ENCODE measurements around the gene HOXD13.

HOXD13 gene

DNA sequence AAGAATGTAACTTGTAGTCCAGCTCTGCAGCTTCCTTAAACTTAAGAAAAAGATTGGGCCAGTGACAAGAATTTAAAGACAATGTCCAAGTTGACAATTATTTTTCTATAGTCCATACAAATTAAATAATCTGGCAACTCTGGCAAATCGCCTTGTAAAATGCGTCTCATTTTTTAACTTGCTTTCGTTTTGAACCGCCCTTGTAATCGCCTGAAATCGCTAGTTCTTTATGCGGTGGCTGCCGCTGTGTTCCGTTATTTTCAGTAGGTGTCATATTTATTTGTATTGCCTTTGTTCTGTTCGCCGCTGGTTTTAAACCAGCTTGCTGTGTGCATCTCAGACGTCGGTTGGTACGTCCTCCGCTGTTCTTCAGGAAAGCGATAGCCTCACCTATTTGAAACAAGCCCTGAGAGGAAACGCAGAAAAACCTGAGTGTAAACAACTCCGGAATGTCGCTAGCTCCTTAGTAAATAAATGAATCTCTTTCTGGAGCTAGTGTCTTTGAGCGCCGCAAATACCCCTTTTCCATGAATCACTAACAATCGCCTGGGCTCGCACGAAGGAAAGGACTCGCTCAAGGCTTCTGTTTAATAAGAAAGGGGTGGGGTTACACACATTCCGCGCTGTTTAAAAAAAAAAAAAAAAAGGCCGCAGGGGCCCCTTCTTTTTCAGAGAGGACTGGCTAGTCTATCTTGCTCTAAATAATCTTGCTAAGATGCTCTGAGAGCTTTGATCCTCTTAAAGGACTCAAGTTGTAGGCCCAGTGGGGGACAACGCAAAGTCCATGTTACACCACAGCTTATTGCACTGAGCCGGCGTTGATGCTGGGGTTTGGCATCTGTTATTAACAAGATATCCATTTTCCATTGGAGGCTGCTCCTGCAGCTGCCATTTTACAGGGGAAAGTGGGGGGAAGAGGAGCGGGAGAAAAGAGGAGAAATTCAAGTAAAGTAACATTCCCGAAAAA, 40.0 kb downstream of the HOXD13 start:
- no peak overlapping the region for H4K8ac ChIP-seq (ENCODE audit: low read depth, low read length)
- H3K18ac ChIP-seq (ENCODE audit: low read length), result no peak overlapping the region
- no peak overlapping the region for H2AK5ac ChIP-seq (ENCODE audit: low read length)
- peaks cover 89% of the 10 kb centered on the region for H3K27me3 ChIP-seq (ENCODE audit: insufficient read depth, low read length, poor library complexity)
- DNase-seq, result no peak
- H3K9ac ChIP-seq (ENCODE audit: low read length), result no peak overlapping the region
- no peak overlapping the region for H3K23ac ChIP-seq (ENCODE audit: low read length)
- H2BK5ac ChIP-seq (ENCODE audit: low read length), result no peak overlapping the region
- H3K56ac ChIP-seq (ENCODE audit: low read length), result no peak overlapping the region
- no peaks in the 10 kb centered on the region for H3K79me2 ChIP-seq (ENCODE audit: control insufficient read depth, insufficient read depth, low read length)
- WGBS (ENCODE audit: extremely low coverage, insufficient coverage, low lambda C conversion rate), result no CpG with 5 or more reads among the region's 33 CpGs
- H3K36me3 ChIP-seq (ENCODE audit: control insufficient read depth, insufficient read depth, low read length), result no peaks in the 10 kb centered on the region
- H2BK15ac ChIP-seq (replicated peaks; ENCODE audit: low read depth), result no peak overlapping the region
- H3K4me2 ChIP-seq (ENCODE audit: low read length), result no peak overlapping the region
- H4K5ac ChIP-seq (ENCODE audit: low read length), result no peak overlapping the region
- no peak overlapping the region for H3K4me3 ChIP-seq (ENCODE audit: low read length)
- no peaks in the 10 kb centered on the region for H3K79me1 ChIP-seq (ENCODE audit: low read length)
- no peak overlapping the region for H2BK120ac ChIP-seq (ENCODE audit: low read depth, low read length)
- no peaks in the 10 kb centered on the region for H3K4me1 ChIP-seq (ENCODE audit: control insufficient read depth, low read depth, low read length)
- no peak overlapping the region for H3K27ac ChIP-seq (ENCODE audit: low read depth, low read length)
- H3K4ac ChIP-seq (ENCODE audit: low read depth, low read length), result no peak overlapping the region

DNA sequence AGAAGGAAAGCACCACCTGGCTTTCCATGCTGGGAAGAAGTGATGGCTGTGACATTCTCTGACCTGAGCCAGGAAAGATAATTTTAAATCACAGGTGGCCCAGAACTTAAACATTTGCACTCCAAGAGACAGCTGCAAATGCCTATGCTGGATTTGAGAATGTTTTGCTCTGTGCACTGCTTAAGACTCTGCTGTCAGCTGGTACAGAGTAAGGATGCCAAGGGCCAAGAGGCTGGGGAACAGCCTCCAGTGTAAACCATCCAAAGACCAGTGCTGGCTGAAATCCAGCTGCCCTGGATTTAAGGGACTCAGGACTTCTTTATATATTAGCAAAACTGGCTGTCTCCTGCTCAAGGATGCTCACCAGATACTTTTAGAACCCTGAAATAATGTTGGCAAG, 40.9 kb downstream of the HOXD13 start:
- no peaks in the 10 kb centered on the region for H3K79me2 ChIP-seq (ENCODE audit: control insufficient read depth, insufficient read depth, low read length)
- no peak overlapping the region for H3K56ac ChIP-seq (ENCODE audit: low read length)
- H2BK120ac ChIP-seq (ENCODE audit: low read depth, low read length), result no peak overlapping the region
- no peak overlapping the region for H3K23ac ChIP-seq (ENCODE audit: low read length)
- no peak overlapping the region for H4K8ac ChIP-seq (ENCODE audit: low read depth, low read length)
- no peak overlapping the region for H3K4me2 ChIP-seq (ENCODE audit: low read length)
- no peak overlapping the region for H3K4me3 ChIP-seq (ENCODE audit: low read length)
- H2BK5ac ChIP-seq (ENCODE audit: low read length), result no peak overlapping the region
- no peak overlapping the region for H2BK15ac ChIP-seq (replicated peaks; ENCODE audit: low read depth)
- no peak overlapping the region for H2AK5ac ChIP-seq (ENCODE audit: low read length)
- H3K27me3 ChIP-seq (ENCODE audit: insufficient read depth, low read length, poor library complexity), result peaks cover 91% of the 10 kb centered on the region
- no peak overlapping the region for H3K27ac ChIP-seq (ENCODE audit: low read depth, low read length)
- no peaks in the 10 kb centered on the region for H3K4me1 ChIP-seq (ENCODE audit: control insufficient read depth, low read depth, low read length)
- H3K9ac ChIP-seq (ENCODE audit: low read length), result no peak overlapping the region
- no peaks in the 10 kb centered on the region for H3K36me3 ChIP-seq (ENCODE audit: control insufficient read depth, insufficient read depth, low read length)
- no peak overlapping the region for H3K18ac ChIP-seq (ENCODE audit: low read length)
- no peak overlapping the region for H4K5ac ChIP-seq (ENCODE audit: low read length)
- H3K79me1 ChIP-seq (ENCODE audit: low read length), result no peaks in the 10 kb centered on the region
- DNase-seq, result no peak
- no peak overlapping the region for H3K4ac ChIP-seq (ENCODE audit: low read depth, low read length)

DNA sequence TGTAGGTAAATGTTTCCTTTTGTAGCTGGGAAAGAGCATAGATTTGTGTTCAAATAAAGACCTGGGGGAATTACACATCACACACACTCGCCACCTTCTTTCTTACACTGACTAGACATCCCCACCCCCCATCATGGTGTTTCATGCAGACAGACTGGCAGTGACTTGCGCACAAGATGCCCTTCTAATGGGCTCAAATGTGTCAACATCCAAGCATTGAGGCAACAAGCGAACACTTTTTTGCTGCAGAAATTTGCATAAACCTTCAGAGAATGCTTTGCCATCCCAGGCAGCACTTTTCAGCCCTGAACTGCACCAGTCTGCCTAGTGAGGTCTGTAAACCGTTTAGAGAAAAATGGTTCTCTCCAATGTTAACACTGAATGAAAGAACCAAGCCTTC, 41.5 kb downstream of the HOXD13 start:
- Histone ChIP-seq H3K4me3 (ENCODE audit: low read length) (no peak overlapping the region), H3K4me2 (ENCODE audit: low read length) (no peak overlapping the region), H3K56ac (ENCODE audit: low read length) (no peak overlapping the region), H3K23ac (ENCODE audit: low read length) (no peak overlapping the region), H2BK5ac (ENCODE audit: low read length) (no peak overlapping the region), H2BK120ac (ENCODE audit: low read depth, low read length) (no peak overlapping the region), H3K27me3 (ENCODE audit: insufficient read depth, low read length, poor library complexity) (peaks cover 92% of the 10 kb centered on the region), H3K4me1 (ENCODE audit: control insufficient read depth, low read depth, low read length) (no peaks in the 10 kb centered on the region), H3K27ac (ENCODE audit: low read depth, low read length) (no peak overlapping the region), H2BK15ac (replicated peaks; ENCODE audit: low read depth) (no peak overlapping the region), H4K8ac (ENCODE audit: low read depth, low read length) (no peak overlapping the region), H4K5ac (ENCODE audit: low read length) (no peak overlapping the region), H3K79me2 (ENCODE audit: control insufficient read depth, insufficient read depth, low read length) (no peaks in the 10 kb centered on the region), H3K4ac (ENCODE audit: low read depth, low read length) (no peak overlapping the region), H3K18ac (ENCODE audit: low read length) (no peak overlapping the region), H2AK5ac (ENCODE audit: low read length) (no peak overlapping the region), H3K79me1 (ENCODE audit: low read length) (no peaks in the 10 kb centered on the region), H3K36me3 (ENCODE audit: control insufficient read depth, insufficient read depth, low read length) (no peaks in the 10 kb centered on the region), H3K9ac (ENCODE audit: low read length) (no peak overlapping the region)
- WGBS (ENCODE audit: extremely low coverage, insufficient coverage, low lambda C conversion rate), result no CpG with 5 or more reads among the region's 4 CpGs
- DNase-seq, result no peak

DNA sequence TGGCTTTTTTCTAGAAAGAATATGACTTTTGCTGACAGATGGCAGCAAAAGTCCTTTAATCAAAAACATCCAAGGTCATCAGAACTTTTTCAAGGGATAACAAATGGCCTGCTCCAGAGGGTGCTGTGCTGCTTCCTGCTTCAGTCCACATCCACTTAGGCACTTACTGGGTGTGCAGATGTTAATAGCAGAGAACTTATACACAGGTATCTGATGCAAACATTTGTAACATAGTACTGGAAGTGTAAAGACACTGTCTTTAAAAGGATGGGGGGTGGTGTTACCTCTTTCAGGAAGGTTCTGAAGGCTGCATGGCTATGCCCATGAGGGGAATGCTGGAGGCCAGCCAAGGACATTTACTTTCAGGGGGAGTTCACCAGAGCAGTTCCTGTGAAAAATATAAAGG, 42.5 kb downstream of the HOXD13 start:
- Histone ChIP-seq H3K4ac (ENCODE audit: low read depth, low read length) (no peak overlapping the region), H3K27ac (ENCODE audit: low read depth, low read length) (no peak overlapping the region), H3K9ac (ENCODE audit: low read length) (no peak overlapping the region), H4K5ac (ENCODE audit: low read length) (no peak overlapping the region), H3K4me1 (ENCODE audit: control insufficient read depth, low read depth, low read length) (no peaks in the 10 kb centered on the region), H3K4me2 (ENCODE audit: low read length) (no peak overlapping the region), H3K18ac (ENCODE audit: low read length) (no peak overlapping the region), H3K23ac (ENCODE audit: low read length) (no peak overlapping the region), H3K79me1 (ENCODE audit: low read length) (no peaks in the 10 kb centered on the region), H4K8ac (ENCODE audit: low read depth, low read length) (no peak overlapping the region), H3K79me2 (ENCODE audit: control insufficient read depth, insufficient read depth, low read length) (no peaks in the 10 kb centered on the region), H3K27me3 (ENCODE audit: insufficient read depth, low read length, poor library complexity) (peaks cover 91% of the 10 kb centered on the region), H2BK15ac (replicated peaks; ENCODE audit: low read depth) (no peak overlapping the region), H2BK5ac (ENCODE audit: low read length) (no peak overlapping the region), H3K56ac (ENCODE audit: low read length) (no peak overlapping the region), H2AK5ac (ENCODE audit: low read length) (no peak overlapping the region), H3K4me3 (ENCODE audit: low read length) (no peak overlapping the region), H3K36me3 (ENCODE audit: control insufficient read depth, insufficient read depth, low read length) (no peaks in the 10 kb centered on the region), H2BK120ac (ENCODE audit: low read depth, low read length) (no peak overlapping the region)
- DNase-seq, result peak; percentile 27

DNA sequence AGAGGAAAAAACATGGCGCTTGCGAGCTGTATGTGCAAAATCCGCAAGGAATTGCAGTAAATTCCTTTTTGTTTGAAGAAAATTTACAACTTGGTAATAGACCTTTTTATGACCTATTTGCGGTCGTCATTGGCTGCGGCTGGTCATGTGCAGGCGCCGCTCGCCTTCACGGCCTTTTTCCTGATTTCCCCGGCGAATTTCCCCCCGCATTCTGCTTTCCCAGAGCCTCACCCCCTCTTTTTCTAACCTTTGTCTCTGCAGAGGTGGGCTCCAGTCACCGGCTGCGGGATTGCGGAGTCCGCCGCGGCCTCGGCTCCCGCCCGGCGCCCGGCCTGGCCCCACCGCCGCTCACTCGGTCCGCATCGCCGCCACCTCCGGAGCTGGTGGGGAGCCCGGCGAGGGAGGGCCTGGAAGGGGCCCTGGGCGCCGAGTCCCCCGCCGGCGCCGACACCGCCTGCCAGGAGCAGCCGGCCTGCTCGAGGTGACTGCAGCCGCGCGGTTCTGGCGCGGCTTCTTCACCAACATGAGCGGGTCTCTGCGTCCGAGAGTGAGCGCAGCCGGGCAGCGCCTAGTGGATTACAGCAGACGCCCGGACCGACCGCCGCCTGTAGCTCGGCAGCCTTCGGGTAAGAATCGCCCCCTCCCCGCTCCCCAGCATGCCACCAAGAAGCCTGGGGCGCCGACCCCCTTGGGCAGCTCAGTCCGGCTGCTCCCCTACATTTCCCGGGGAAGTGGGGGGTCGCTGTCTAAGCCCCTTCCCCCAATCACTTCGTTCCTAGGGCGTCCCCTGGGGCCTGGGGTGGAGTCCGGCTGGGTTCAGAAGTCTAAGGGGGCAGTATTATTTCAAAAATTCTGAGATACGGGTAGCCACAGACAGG, 44.1 kb downstream of the HOXD13 start:
- Histone ChIP-seq H2BK15ac (replicated peaks; ENCODE audit: low read depth) (no peak overlapping the region), H3K4me2 (ENCODE audit: low read length) (peak overlapping the region; percentile 44), H4K8ac (ENCODE audit: low read depth, low read length) (no peak overlapping the region), H2AK5ac (ENCODE audit: low read length) (no peak overlapping the region), H2BK5ac (ENCODE audit: low read length) (no peak overlapping the region), H3K79me1 (ENCODE audit: low read length) (no peaks in the 10 kb centered on the region), H3K18ac (ENCODE audit: low read length) (no peak overlapping the region), H3K79me2 (ENCODE audit: control insufficient read depth, insufficient read depth, low read length) (no peaks in the 10 kb centered on the region), H3K23ac (ENCODE audit: low read length) (no peak overlapping the region), H3K27ac (ENCODE audit: low read depth, low read length) (no peak overlapping the region), H3K56ac (ENCODE audit: low read length) (peak overlapping the region; percentile 32), H2BK120ac (ENCODE audit: low read depth, low read length) (no peak overlapping the region), H3K4me3 (ENCODE audit: low read length) (peak overlapping the region; percentile 14), H3K4me1 (ENCODE audit: control insufficient read depth, low read depth, low read length) (no peaks in the 10 kb centered on the region), H3K4ac (ENCODE audit: low read depth, low read length) (no peak overlapping the region), H3K27me3 (ENCODE audit: insufficient read depth, low read length, poor library complexity) (peaks cover 82% of the 10 kb centered on the region), H3K9ac (ENCODE audit: low read length) (peak overlapping the region; percentile 25), H3K36me3 (ENCODE audit: control insufficient read depth, insufficient read depth, low read length) (no peaks in the 10 kb centered on the region), H4K5ac (ENCODE audit: low read length) (no peak overlapping the region)
- peak; percentile 46 for DNase-seq
- WGBS (ENCODE audit: extremely low coverage, insufficient coverage, low lambda C conversion rate), result no CpG with 5 or more reads among the region's 71 CpGs
